ENCODE measurements around the gene ALX3. TPM values are rescaled to one million over a fixed set of nuclear protein-coding genes. Genes with fewer than 3 reads are reported as not detected.

ALX3 gene
- total RNA-seq, 2 donors from 2014 or later, result not detected

GRCh38 chr1:110112656-110113055 lies 42.2 kb upstream of the ALX3 start:
- no peak for DNase-seq
- no peak overlapping the region for H3K27ac Mint-ChIP-seq
- TF ChIP-seq CTCF (conservative IDR thresholded peaks at IDR 0.05), result no peak

GRCh38 chr1:110112143-110112542 lies 41.7 kb upstream of the ALX3 start, which contains the start of gene UBL4B:
TSS of gene UBL4B (plus strand) at chr1:110112443. CDS start at chr1:110112535, 92 bp downstream.
- H3K4me1 Mint-ChIP-seq, result no peaks in the 10 kb centered on the region
- H3K4me3 Mint-ChIP-seq, result no peak within 1 kb of the TSS
- no peaks in the 10 kb centered on the region for H3K9me3 ChIP-seq (ENCODE audit: control insufficient read depth, low read length)
- WGBS, 2 experiments (ENCODE audit: insufficient coverage in 1 of 2, insufficient read length in 1 of 2), result 93 to 95% methylated on average over 3 to 5 of the region's 5 CpGs
- no peaks in the 10 kb centered on the region for H3K9me3 Mint-ChIP-seq
- no peak within 1 kb of the TSS for H3K27ac Mint-ChIP-seq
- H3K27ac ChIP-seq (ENCODE audit: low read depth, low read length), result no peak within 1 kb of the TSS
- peaks cover 15% of the 10 kb centered on the region for H3K27me3 ChIP-seq (ENCODE audit: control insufficient read depth, insufficient read depth, low read length, poor library complexity, severe bottlenecking)
- H3K9ac ChIP-seq (ENCODE audit: extremely low read depth, low read length, poor library complexity, severe bottlenecking), result no peak within 1 kb of the TSS
- no peak within 1 kb of the TSS for H3K4me3 ChIP-seq (ENCODE audit: low read length)
- no peak for DNase-seq
- no peaks in the 10 kb centered on the region for H3K36me3 Mint-ChIP-seq (ENCODE audit: low read depth)
- no peaks in the 10 kb centered on the region for H3K36me3 ChIP-seq (ENCODE audit: control insufficient read depth, insufficient read depth, low read length)
- no peaks in the 10 kb centered on the region for H3K4me1 ChIP-seq (ENCODE audit: control insufficient read depth, insufficient read depth, low read length)
- TF ChIP-seq CTCF (conservative IDR thresholded peaks at IDR 0.05), result no peak
- H3K27me3 Mint-ChIP-seq (ENCODE audit: insufficient read depth), result peaks cover 42% of the 10 kb centered on the region

More at GRCh38 chr1:110112656-110113055, 42.2 kb upstream of the ALX3 start:
- Mint-ChIP-seq H3K36me3 (ENCODE audit: low read depth) (no peaks in the 10 kb centered on the region), H3K4me1 (no peaks in the 10 kb centered on the region), H3K4me3 (no peak overlapping the region), H3K9me3 (no peaks in the 10 kb centered on the region), H3K27me3 (ENCODE audit: insufficient read depth) (peaks cover 40% of the 10 kb centered on the region)
- Histone ChIP-seq H3K4me3 (ENCODE audit: low read length) (no peak overlapping the region), H3K9ac (ENCODE audit: extremely low read depth, low read length, poor library complexity, severe bottlenecking) (no peak overlapping the region), H3K9me3 (ENCODE audit: control insufficient read depth, low read length) (no peaks in the 10 kb centered on the region), H3K4me1 (ENCODE audit: control insufficient read depth, insufficient read depth, low read length) (no peaks in the 10 kb centered on the region), H3K36me3 (ENCODE audit: control insufficient read depth, insufficient read depth, low read length) (no peaks in the 10 kb centered on the region), H3K27me3 (ENCODE audit: control insufficient read depth, insufficient read depth, low read length, poor library complexity, severe bottlenecking) (peaks cover 15% of the 10 kb centered on the region), H3K27ac (ENCODE audit: low read depth, low read length) (no peak overlapping the region)
- 86 to 95% methylated on average over 4 to 9 of the region's 9 CpGs for WGBS, 2 experiments (ENCODE audit: insufficient coverage in 1 of 2, insufficient read length in 1 of 2)

- Histone ChIP-seq H3K9me3 (ENCODE audit: control insufficient read depth, low read length) (no peaks in the 10 kb centered on the region), H3K27me3 (ENCODE audit: control insufficient read depth, insufficient read depth, low read length, poor library complexity, severe bottlenecking) (peaks cover 15% of the 10 kb centered on the region), H3K4me3 (ENCODE audit: low read length) (no peak overlapping the region), H3K27ac (ENCODE audit: low read depth, low read length) (no peak overlapping the region), H3K9ac (ENCODE audit: extremely low read depth, low read length, poor library complexity, severe bottlenecking) (no peak overlapping the region), H3K4me1 (ENCODE audit: control insufficient read depth, insufficient read depth, low read length) (no peaks in the 10 kb centered on the region), H3K36me3 (ENCODE audit: control insufficient read depth, insufficient read depth, low read length) (no peaks in the 10 kb centered on the region)
- no peak for TF ChIP-seq CTCF (conservative IDR thresholded peaks at IDR 0.05)
- H3K4me3 Mint-ChIP-seq, result no peak overlapping the region
- no peak for DNase-seq
- WGBS, 2 experiments (ENCODE audit: insufficient coverage in 1 of 2, insufficient read length in 1 of 2), result 90 to 100% methylated on average over 2 to 4 of the region's 4 CpGs
- no peaks in the 10 kb centered on the region for H3K36me3 Mint-ChIP-seq (ENCODE audit: low read depth)
- no peaks in the 10 kb centered on the region for H3K4me1 Mint-ChIP-seq
- peaks cover 39% of the 10 kb centered on the region for H3K27me3 Mint-ChIP-seq (ENCODE audit: insufficient read depth)
- no peaks in the 10 kb centered on the region for H3K9me3 Mint-ChIP-seq
- no peak overlapping the region for H3K27ac Mint-ChIP-seq
Measured at GRCh38 chr1:110111081-110111480, 40.6 kb upstream of the ALX3 start.

Data from endodermal cell (in vitro differentiated cells).